HepG2 (cell line): ENCODE data around the gene MAN2B2. TPM values are rescaled to one million over a fixed set of nuclear protein-coding genes. Genes with fewer than 3 reads are reported as not detected.

Experiments
- BATF2 ChIP-seq: sonication (generic); formaldehyde crosslinking; IDR thresholded peaks from 2 replicates; pipeline ENCODE4 v1.8.0; 2022; ENCODE audit warnings: mild to moderate bottlenecking, missing genetic modification reagents, moderate library complexity
- GABPB1 ChIP-seq: IDR thresholded peaks from 2 replicates; pipeline ENCODE4 v1.6.1; 2016; ENCODE audit warnings: mild to moderate bottlenecking, missing genetic modification reagents, moderate library complexity, missing compliant biosample characterization
- HIVEP1 ChIP-seq: sonication (generic); formaldehyde crosslinking; IDR thresholded peaks from 2 replicates; pipeline ENCODE4 v1.4.0; 2020; ENCODE audit warnings: mild to moderate bottlenecking, missing genetic modification reagents
- KLF15 ChIP-seq: sonication (generic); formaldehyde crosslinking; IDR thresholded peaks from 2 replicates; pipeline ENCODE4 v1.8.1; 2023; ENCODE audit warnings: borderline replicate concordance, mild to moderate bottlenecking, inconsistent platforms, missing genetic modification reagents, mixed read lengths
- RAD51 ChIP-seq: fragments of 450-650 bp; IDR thresholded peaks from 2 replicates; pipeline ENCODE4 v1.6.1; 2016; ENCODE audit warnings: borderline replicate concordance
- SIX1 ChIP-seq: sonication (generic); formaldehyde crosslinking; IDR thresholded peaks from 2 replicates; pipeline ENCODE4 v1.4.0; 2020; ENCODE audit warnings: missing genetic modification reagents, borderline replicate concordance
- SKIL ChIP-seq: sonication (generic); formaldehyde crosslinking; IDR thresholded peaks from 2 replicates; pipeline ENCODE4 v1.8.0; 2022; ENCODE audit warnings: missing genetic modification reagents, mild to moderate bottlenecking, moderate library complexity, borderline replicate concordance
- STAT5B ChIP-seq: sonication (generic); formaldehyde crosslinking; IDR thresholded peaks from 2 replicates; pipeline ENCODE4 v1.4.0; 2020; ENCODE audit warnings: missing genetic modification reagents
- TEAD3 ChIP-seq: optimal IDR thresholded peaks from 2 replicates; pipeline ENCODE3; 2016; ENCODE audit warnings: borderline replicate concordance
- THAP11 ChIP-seq: IDR thresholded peaks from 2 replicates; pipeline ENCODE4 v1.6.1; 2016; ENCODE audit warnings: missing biosample characterization, missing genetic modification reagents
- ZHX2 ChIP-seq, 2 experiments: sonication (generic) in 1 of 2; formaldehyde crosslinking in 1 of 2; IDR thresholded peaks; 2 replicates each; pipeline versions ENCODE4 v1.6.1 to v1.9.0; 2014 to 2022; ENCODE audit warnings: antibody characterized with exemption in 1 of 2, borderline replicate concordance in 1 of 2, inconsistent platforms in 1 of 2, low read depth in 1 of 2, missing genetic modification reagents in 1 of 2
- ZNF121 ChIP-seq: sonication (generic); formaldehyde crosslinking; IDR thresholded peaks from 2 replicates; pipeline ENCODE4 v1.5.0; 2020; ENCODE audit warnings: mild to moderate bottlenecking, missing genetic modification reagents
- ZNF143 ChIP-seq: sonication (generic); formaldehyde crosslinking; IDR thresholded peaks from 2 replicates; pipeline ENCODE4 v1.4.0; 2020; ENCODE audit warnings: missing genetic modification reagents
- ZNF510 ChIP-seq: sonication (generic); formaldehyde crosslinking; IDR thresholded peaks from 2 replicates; pipeline ENCODE4 v1.4.0; 2020; ENCODE audit warnings: low read depth, mild to moderate bottlenecking, missing genetic modification reagents
- polyA plus RNA-seq, 8 experiments: library from polyadenylated mRNA; depleted of rRNA in 3 of 8; stranded (reverse) in 7 of 8; unstranded in 1 of 8; fragments of >200 nt; fragmentation: Illumina TruSeq in 4 of 8; extraction: Trizol in 4 of 8; gene quantifications; 2 replicates each; pipeline versions ENCODE4 v1.2.1 to v1.2.3, GENCODE V29; 2011 to 2016; ENCODE audit warnings: low read depth in 4 of 8, missing spikeins in 1 of 8, mixed read lengths in 1 of 8; ENCODE audit not compliant: insufficient read depth in 1 of 8
- total RNA-seq, 5 experiments: library from RNA; depleted of rRNA; stranded (reverse); fragments of >200 nt; fragmentation: Illumina TruSeq; extraction: Trizol; gene quantifications; 2 replicates each; pipeline ENCODE4 v1.2.3, GENCODE V29; 2016; ENCODE audit warnings: low read depth in 1 of 5
- TF ChIP-seq, protein P1 (sequence below): sonication (generic); formaldehyde crosslinking; IDR thresholded peaks from 2 replicates; pipeline ENCODE4 v1.5.0; 2020; ENCODE audit warnings: mild to moderate bottlenecking, missing genetic modification reagents, moderate library complexity
- TF ChIP-seq, protein P2 (sequence below): sonication (generic); formaldehyde crosslinking; IDR thresholded peaks from 2 replicates; pipeline ENCODE4 v1.9.0; 2021; ENCODE audit warnings: missing genetic modification reagents, mild to moderate bottlenecking, borderline replicate concordance

Gene MAN2B2
- total and polyA plus RNA-seq, 2 of the 13 experiments (the other 11 are each of a cell fraction or from before 2014, with no cell fraction given) = 4.8 to 5.4 TPM

DNA sequence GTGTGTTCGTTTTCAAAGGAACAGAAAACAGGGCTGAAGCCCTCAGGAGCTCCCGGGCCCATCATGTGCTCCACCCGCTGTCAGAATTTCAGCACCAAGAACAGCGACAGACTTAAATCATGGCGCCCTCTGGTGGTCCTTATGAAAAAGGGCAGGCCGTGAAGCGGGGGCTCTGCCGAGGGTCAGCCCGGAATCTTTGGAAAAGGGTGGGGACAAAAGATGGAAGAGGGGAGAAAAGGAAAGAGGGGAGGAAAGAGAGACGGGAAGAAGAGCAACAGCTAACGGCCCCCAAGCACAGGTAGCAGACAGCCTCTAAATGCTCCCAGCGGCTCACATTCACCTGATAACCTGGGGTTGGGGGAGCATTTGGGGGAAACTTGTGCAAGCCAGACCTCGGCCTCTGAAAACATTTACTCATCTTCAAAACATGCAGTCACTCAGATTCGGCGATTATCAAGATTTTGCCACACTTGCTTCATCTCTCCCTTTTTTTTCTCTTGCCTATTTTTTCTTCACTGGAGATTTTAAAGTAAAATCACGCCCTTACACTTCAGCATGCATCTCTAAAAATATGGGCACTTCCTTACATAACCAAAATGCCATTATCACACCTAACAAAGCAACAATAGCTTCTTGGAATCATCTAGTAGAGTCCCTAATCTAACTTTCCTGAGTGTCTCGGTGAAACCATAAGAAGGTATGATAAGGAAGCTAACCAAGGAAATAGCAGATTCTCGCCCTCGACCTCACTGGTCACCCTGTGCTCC, 28.1 kb upstream of the MAN2B2 start (continued):
- 0 out of 2 replicates have a peak, but pooled peaks have one; percentile 81 for TF ChIP-seq STAT5B (CRISPR knock-in tag)
- TF ChIP-seq HIVEP1 (CRISPR knock-in tag) = no peak
- TF ChIP-seq TEAD3 (CRISPR knock-in tag) = no peak
- TF ChIP-seq, protein P1, sequence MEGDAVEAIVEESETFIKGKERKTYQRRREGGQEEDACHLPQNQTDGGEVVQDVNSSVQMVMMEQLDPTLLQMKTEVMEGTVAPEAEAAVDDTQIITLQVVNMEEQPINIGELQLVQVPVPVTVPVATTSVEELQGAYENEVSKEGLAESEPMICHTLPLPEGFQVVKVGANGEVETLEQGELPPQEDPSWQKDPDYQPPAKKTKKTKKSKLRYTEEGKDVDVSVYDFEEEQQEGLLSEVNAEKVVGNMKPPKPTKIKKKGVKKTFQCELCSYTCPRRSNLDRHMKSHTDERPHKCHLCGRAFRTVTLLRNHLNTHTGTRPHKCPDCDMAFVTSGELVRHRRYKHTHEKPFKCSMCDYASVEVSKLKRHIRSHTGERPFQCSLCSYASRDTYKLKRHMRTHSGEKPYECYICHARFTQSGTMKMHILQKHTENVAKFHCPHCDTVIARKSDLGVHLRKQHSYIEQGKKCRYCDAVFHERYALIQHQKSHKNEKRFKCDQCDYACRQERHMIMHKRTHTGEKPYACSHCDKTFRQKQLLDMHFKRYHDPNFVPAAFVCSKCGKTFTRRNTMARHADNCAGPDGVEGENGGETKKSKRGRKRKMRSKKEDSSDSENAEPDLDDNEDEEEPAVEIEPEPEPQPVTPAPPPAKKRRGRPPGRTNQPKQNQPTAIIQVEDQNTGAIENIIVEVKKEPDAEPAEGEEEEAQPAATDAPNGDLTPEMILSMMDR (CRISPR knock-in tag) = peak; percentile 90
- TF ChIP-seq, protein P2, sequence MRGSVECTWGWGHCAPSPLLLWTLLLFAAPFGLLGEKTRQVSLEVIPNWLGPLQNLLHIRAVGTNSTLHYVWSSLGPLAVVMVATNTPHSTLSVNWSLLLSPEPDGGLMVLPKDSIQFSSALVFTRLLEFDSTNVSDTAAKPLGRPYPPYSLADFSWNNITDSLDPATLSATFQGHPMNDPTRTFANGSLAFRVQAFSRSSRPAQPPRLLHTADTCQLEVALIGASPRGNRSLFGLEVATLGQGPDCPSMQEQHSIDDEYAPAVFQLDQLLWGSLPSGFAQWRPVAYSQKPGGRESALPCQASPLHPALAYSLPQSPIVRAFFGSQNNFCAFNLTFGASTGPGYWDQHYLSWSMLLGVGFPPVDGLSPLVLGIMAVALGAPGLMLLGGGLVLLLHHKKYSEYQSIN (CRISPR knock-in tag) = no peak
- TF ChIP-seq BATF2 = no peak
- peak; percentile 36; the same call in 1 of the 2 replicates for TF ChIP-seq GABPB1 (CRISPR knock-in tag)
- no peak for TF ChIP-seq SKIL (CRISPR knock-in tag)
- no peak for TF ChIP-seq ZHX2 (IDR thresholded peaks at IDR 0.05; ENCODE audit: low read depth)
- TF ChIP-seq ZHX2 (CRISPR knock-in tag; IDR thresholded peaks at IDR 0.05; ENCODE audit: borderline replicate concordance) = peak; percentile 95
- TF ChIP-seq SIX1 = no peak
- TF ChIP-seq ZNF121 (CRISPR knock-in tag) = no peak
- peak; percentile 67 for TF ChIP-seq THAP11 (CRISPR knock-in tag)
- no peak for TF ChIP-seq RAD51
- TF ChIP-seq ZNF143 (CRISPR knock-in tag) = 0 out of 2 replicates have a peak, but pooled peaks have one; percentile 29
- TF ChIP-seq ZNF510 (CRISPR knock-in tag) = 0 out of 2 replicates have a peak, but pooled peaks have one; percentile 56
- peak; percentile 85; the same call in 1 of the 2 replicates for TF ChIP-seq KLF15 (CRISPR knock-in tag)
